C4-2B (cell line): ENCODE results near the gene TBCEL.

Source experiments
- H3K27ac ChIP-seq: fragments of 450-650 bp; 2 replicates; pipeline ENCODE4 v1.5.1; 2017
- CTCF ChIP-seq: fragments of 450-650 bp; conservative IDR thresholded peaks from 2 replicates; pipeline ENCODE4 v1.5.1; 2017; ENCODE audit warnings: mild to moderate bottlenecking
- ZFX ChIP-seq: fragments of 450-650 bp; IDR thresholded peaks from 2 replicates; pipeline ENCODE4 v1.6.1; 2017

TBCEL gene

GRCh38 chr11:121132211-121132976, 108.5 kb downstream of the TBCEL start:
- H3K27ac ChIP-seq = peak overlapping the region; percentile 50
- TF ChIP-seq CTCF (peak; percentile 58), ZFX (no peak)

- TF ChIP-seq ZFX (no peak), CTCF (no peak)
- H3K27ac ChIP-seq = no peak overlapping the region
Measured at GRCh38 chr11:121134741-121135312, 110.9 kb downstream of the TBCEL start.

- H3K27ac ChIP-seq = no peak overlapping the region
- no peak for TF ChIP-seq CTCF
Measured at GRCh38 chr11:121137005-121137404, 113.1 kb downstream of the TBCEL start.

- TF ChIP-seq ZFX (no peak), CTCF (no peak)
Measured at GRCh38 chr11:121138259-121138658, 114.4 kb downstream of the TBCEL start.

GRCh38 chr11:121140369-121140768, 116.5 kb downstream of the TBCEL start:
- no peak overlapping the region for H3K27ac ChIP-seq
- TF ChIP-seq ZFX (no peak), CTCF (no peak)

More at GRCh38 chr11:121138259-121138658, 114.4 kb downstream of the TBCEL start:
- no peak overlapping the region for H3K27ac ChIP-seq
